GM18502 (cell line): ENCODE data around the gene EID1.
"Not testable (repeated sequence)": the region's sequence is repeated elsewhere in the genome, so short reads cannot be mapped to it uniquely, and the experiment has no call there.

Experiments
- ATAC-seq: cut with Tn5 transposase; IDR thresholded peaks from one replicate; pipeline ENCODE4 v1.9.1; 2021; ENCODE audit warnings: mild to moderate bottlenecking; ENCODE audit not compliant: unreplicated experiment, poor library complexity

Gene EID1

GRCh38 chr15:48877630-48878595 is at the start of gene EID1:
Gene EID1, plus strand, starts transcription at chr15:48878134. Its CDS starts 43 bp downstream, at chr15:48878177.
- ATAC-seq = peak; percentile 96

GRCh38 chr15:48828471-48828870 is 49.5 kb upstream of the EID1 start:
- no peak for ATAC-seq

- ATAC-seq = no peak
These were observed 49.0 kb upstream of the EID1 start for GRCh38 chr15:48828906-48829305.

- ATAC-seq = no peak
These were observed 45.3 kb upstream of the EID1 start for GRCh38 chr15:48832648-48833047.

- ATAC-seq = no peak
These were observed 44.3 kb upstream of the EID1 start for GRCh38 chr15:48833526-48834239.

- no peak for ATAC-seq
These were observed 43.2 kb upstream of the EID1 start for GRCh38 chr15:48834756-48835155.

GRCh38 chr15:48842501-48842900 is 35.4 kb upstream of the EID1 start:
- ATAC-seq = no peak

GRCh38 chr15:48845123-48845522 is 32.8 kb upstream of the EID1 start:
- no peak for ATAC-seq

- no peak for ATAC-seq
These were observed 27.3 kb upstream of the EID1 start for GRCh38 chr15:48850648-48851047.

- no peak for ATAC-seq
These were observed 26.0 kb upstream of the EID1 start for GRCh38 chr15:48851956-48852355.

GRCh38 chr15:48854434-48854833 is 23.5 kb upstream of the EID1 start:
- not testable (repeated sequence) for ATAC-seq

GRCh38 chr15:48855501-48856440 is 22.2 kb upstream of the EID1 start:
- ATAC-seq = no peak

GRCh38 chr15:48856942-48857341 is 21.0 kb upstream of the EID1 start:
- no peak for ATAC-seq

GRCh38 chr15:48858401-48858800 is 19.5 kb upstream of the EID1 start:
- no peak for ATAC-seq

- no peak for ATAC-seq
These were observed 18.5 kb upstream of the EID1 start for GRCh38 chr15:48859426-48859825.

GRCh38 chr15:48861813-48862431 is 16.0 kb upstream of the EID1 start:
- peak; percentile 60 for ATAC-seq

- ATAC-seq = peak; percentile 56
These were observed 15.2 kb upstream of the EID1 start for GRCh38 chr15:48862705-48863104.

GRCh38 chr15:48865370-48866079 is 12.4 kb upstream of the EID1 start:
- ATAC-seq = no peak

GRCh38 chr15:48866141-48866563 is 11.8 kb upstream of the EID1 start:
- ATAC-seq = no peak
